WTC11 (cell line): Measurements from ENCODE around the gene CIART.
A peak's percentile ranks its signal among the peaks of the same experiment; 100 is the strongest.

Source experiments
- ATF1 ChIP-seq: sonication (generic); formaldehyde crosslinking; IDR thresholded peaks from 2 replicates; pipeline ENCODE4 v1.8.1; 2023; ENCODE audit warnings: mild to moderate bottlenecking, moderate library complexity, missing genetic modification reagents
- ATF6 ChIP-seq: sonication (generic); formaldehyde crosslinking; IDR thresholded peaks from 2 replicates; pipeline ENCODE4 v1.8.1; 2023; ENCODE audit warnings: mild to moderate bottlenecking, missing genetic modification reagents
- CDX4 ChIP-seq: fragments of 250-450 bp; sonication (Bioruptor Pico); IDR thresholded peaks from 2 replicates; pipeline ENCODE4 v1.9.0; 2021; ENCODE audit warnings: moderate library complexity, mild to moderate bottlenecking, inconsistent platforms, borderline replicate concordance
- CTCF ChIP-seq: fragments of 200-600 bp; IDR thresholded peaks from 2 replicates; pipeline ENCODE4 v1.8.0; 2022; ENCODE audit warnings: antibody characterized with exemption
- E2F4 ChIP-seq: sonication (generic); formaldehyde crosslinking; IDR thresholded peaks from 2 replicates; pipeline ENCODE4 v1.8.1; 2022; ENCODE audit warnings: low read depth, mild to moderate bottlenecking, moderate library complexity, missing genetic modification reagents, borderline replicate concordance
- ELF4 ChIP-seq: sonication (generic); formaldehyde crosslinking; IDR thresholded peaks from 2 replicates; pipeline ENCODE4 v1.8.1; 2022; ENCODE audit warnings: low read depth, mild to moderate bottlenecking, moderate library complexity, missing genetic modification reagents
- FOXJ3 ChIP-seq: sonication (generic); formaldehyde crosslinking; IDR thresholded peaks from 2 replicates; pipeline ENCODE4 v1.9.0; 2021; ENCODE audit warnings: missing genetic modification reagents, mild to moderate bottlenecking, borderline replicate concordance
- RELA ChIP-seq: sonication (generic); formaldehyde crosslinking; IDR thresholded peaks from 2 replicates; pipeline ENCODE4 v1.8.1; 2022; ENCODE audit warnings: missing genetic modification reagents, mild to moderate bottlenecking, borderline replicate concordance
- SOX15 ChIP-seq: fragments of 250-450 bp; sonication (Bioruptor Pico); IDR thresholded peaks from 2 replicates; pipeline ENCODE4 v1.9.0; 2021; ENCODE audit warnings: mild to moderate bottlenecking
- TEAD4 ChIP-seq: sonication (generic); formaldehyde crosslinking; IDR thresholded peaks from 2 replicates; pipeline ENCODE4 v1.8.0; 2022; ENCODE audit warnings: mild to moderate bottlenecking, missing genetic modification reagents
- USF2 ChIP-seq: sonication (generic); formaldehyde crosslinking; IDR thresholded peaks from 2 replicates; pipeline ENCODE4 v1.8.1; 2023; ENCODE audit warnings: mild to moderate bottlenecking, missing genetic modification reagents, moderate library complexity

DNA sequence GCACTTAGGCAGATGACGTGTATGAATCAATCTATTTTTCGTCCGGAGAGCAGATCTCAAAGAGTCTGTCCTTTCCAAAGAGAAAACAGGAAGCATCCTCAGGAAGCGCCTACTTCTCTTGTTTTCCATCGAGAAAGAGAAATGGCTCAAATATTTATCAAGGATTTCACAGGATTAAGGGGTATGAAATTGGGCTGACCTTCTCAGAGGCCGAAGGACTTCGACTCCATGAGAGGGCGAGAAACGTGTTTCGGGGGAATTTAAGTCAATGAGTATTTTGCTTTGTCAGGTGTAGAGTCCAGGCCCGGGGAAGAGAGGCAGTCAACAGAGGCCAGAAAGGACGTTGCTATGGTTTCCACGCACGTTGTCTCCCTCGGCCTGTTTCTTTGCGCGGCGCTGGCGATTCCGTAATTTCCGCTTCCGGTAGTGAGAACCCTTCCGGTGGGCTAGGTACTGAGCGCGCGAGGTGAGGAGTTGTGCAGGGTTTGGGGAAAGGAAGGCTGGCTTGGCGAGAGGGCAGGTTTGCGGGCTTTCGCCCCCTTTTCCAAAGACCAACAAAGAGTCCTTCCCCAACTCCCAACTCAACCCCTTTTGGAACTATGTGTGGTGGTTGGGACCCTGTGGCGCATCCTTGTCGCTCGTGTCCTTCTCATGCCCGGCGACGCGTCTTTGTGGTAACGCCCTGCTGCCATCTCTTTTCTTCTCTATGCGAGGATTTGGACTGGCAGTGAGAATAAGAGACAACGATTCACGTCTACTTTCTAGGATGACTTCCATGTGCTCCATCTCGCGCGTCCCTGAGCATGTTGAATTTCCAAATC lies 11.3 kb downstream of the CIART start, which contains the start of gene MRPS21:
- TF ChIP-seq TEAD4 (CRISPR knock-in tag) = no peak
- TF ChIP-seq CTCF = no peak
- no peak for TF ChIP-seq CDX4
- no peak for TF ChIP-seq ELF4 (CRISPR knock-in tag)
- TF ChIP-seq USF2 (CRISPR knock-in tag) = no peak
- TF ChIP-seq E2F4 (CRISPR knock-in tag) = 0 out of 2 replicates have a peak, but pooled peaks have one; percentile 27
- no peak for TF ChIP-seq RELA (CRISPR knock-in tag)
- no peak for TF ChIP-seq SOX15 (CRISPR knock-in tag)
- no peak for TF ChIP-seq ATF6
- no peak for TF ChIP-seq FOXJ3 (CRISPR knock-in tag)
- TF ChIP-seq ATF1 (CRISPR knock-in tag) = 0 out of 2 replicates have a peak, but pooled peaks have one; percentile 31
